ENCODE measurements around the gene ZNF217. TPM values are rescaled to one million over a fixed set of nuclear protein-coding genes. Genes with fewer than 3 reads are reported as not detected.

Gene ZNF217
- total and polyA plus RNA-seq, 10 of the 15 experiments (the other 5 are each of a cell fraction or from before 2014, with no cell fraction given), result 8.5 to 76.6 (median 40.6) TPM

DNA sequence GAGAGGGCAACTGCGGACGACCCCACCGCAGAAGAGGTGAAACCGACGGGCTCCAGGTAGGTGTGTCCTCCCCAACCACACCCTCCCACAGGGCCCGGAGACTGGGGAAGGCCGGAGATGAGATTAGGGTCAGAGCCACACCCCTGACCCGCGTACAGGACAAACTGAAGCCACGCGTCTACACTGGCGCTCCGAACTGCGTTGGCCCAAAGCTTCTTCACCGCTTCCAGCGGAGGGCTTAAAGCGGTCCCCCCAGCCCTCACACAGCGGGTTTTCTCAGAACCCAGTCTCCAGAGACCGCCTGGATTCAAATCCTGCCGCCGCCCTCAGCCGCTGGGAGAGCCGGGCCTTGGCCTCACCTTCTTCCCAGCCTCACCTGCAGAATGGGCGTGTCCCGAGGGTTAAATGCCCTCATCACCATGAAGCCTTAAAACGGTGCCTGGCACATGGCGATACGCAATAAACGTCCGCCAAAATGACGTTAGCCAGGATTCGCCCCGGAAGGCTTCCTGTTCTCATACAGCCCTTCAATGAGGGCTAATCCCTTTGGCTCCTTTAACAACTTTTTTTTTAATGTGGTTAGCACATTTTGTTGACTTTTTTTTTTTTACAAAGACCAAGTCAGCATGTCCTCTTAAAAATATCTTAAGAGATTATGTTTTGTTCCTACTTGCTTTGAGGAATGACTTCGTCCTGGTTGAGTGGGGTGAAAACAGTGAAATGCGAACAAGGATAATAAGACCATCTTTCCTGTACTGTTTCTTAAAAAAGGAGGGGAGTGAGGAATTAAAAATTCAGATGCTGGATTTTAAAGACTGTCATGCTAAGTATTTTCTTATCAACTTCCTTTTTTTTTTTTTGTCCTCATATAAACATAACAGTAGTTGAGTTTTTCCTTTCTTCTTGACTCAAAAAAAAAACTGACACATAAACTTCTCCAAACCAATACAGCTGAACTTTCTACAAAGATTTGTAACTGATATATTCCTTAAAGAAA, 15.1 kb upstream of the ZNF217 start (continued):
- TF ChIP-seq CEBPZ (IDR thresholded peaks at IDR 0.05; ENCODE audit: low read depth, low read length), result no peak
- TF ChIP-seq ZNF24 (IDR thresholded peaks at IDR 0.05), result no peak
- no peak for TF ChIP-seq ZBTB4 (CRISPR knock-in tag; IDR thresholded peaks at IDR 0.05)
- TF ChIP-seq, protein P1, sequence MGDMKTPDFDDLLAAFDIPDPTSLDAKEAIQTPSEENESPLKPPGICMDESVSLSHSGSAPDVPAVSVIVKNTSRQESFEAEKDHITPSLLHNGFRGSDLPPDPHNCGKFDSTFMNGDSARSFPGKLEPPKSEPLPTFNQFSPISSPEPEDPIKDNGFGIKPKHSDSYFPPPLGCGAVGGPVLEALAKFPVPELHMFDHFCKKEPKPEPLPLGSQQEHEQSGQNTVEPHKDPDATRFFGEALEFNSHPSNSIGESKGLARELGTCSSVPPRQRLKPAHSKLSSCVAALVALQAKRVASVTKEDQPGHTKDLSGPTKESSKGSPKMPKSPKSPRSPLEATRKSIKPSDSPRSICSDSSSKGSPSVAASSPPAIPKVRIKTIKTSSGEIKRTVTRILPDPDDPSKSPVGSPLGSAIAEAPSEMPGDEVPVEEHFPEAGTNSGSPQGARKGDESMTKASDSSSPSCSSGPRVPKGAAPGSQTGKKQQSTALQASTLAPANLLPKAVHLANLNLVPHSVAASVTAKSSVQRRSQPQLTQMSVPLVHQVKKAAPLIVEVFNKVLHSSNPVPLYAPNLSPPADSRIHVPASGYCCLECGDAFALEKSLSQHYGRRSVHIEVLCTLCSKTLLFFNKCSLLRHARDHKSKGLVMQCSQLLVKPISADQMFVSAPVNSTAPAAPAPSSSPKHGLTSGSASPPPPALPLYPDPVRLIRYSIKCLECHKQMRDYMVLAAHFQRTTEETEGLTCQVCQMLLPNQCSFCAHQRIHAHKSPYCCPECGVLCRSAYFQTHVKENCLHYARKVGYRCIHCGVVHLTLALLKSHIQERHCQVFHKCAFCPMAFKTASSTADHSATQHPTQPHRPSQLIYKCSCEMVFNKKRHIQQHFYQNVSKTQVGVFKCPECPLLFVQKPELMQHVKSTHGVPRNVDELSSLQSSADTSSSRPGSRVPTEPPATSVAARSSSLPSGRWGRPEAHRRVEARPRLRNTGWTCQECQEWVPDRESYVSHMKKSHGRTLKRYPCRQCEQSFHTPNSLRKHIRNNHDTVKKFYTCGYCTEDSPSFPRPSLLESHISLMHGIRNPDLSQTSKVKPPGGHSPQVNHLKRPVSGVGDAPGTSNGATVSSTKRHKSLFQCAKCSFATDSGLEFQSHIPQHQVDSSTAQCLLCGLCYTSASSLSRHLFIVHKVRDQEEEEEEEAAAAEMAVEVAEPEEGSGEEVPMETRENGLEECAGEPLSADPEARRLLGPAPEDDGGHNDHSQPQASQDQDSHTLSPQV (IDR thresholded peaks at IDR 0.05), result no peak
- no peak for TF ChIP-seq HDAC6 (IDR thresholded peaks at IDR 0.05; ENCODE audit: unreplicated experiment)
- no peak for TF ChIP-seq FOXM1 (IDR thresholded peaks at IDR 0.05; ENCODE audit: low read depth, low read length)
- no peak for TF ChIP-seq JUND (IDR thresholded peaks at IDR 0.05; ENCODE audit: low read depth, low read length)
- TF ChIP-seq, protein P2, sequence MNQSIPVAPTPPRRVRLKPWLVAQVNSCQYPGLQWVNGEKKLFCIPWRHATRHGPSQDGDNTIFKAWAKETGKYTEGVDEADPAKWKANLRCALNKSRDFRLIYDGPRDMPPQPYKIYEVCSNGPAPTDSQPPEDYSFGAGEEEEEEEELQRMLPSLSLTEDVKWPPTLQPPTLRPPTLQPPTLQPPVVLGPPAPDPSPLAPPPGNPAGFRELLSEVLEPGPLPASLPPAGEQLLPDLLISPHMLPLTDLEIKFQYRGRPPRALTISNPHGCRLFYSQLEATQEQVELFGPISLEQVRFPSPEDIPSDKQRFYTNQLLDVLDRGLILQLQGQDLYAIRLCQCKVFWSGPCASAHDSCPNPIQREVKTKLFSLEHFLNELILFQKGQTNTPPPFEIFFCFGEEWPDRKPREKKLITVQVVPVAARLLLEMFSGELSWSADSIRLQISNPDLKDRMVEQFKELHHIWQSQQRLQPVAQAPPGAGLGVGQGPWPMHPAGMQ (IDR thresholded peaks at IDR 0.05; ENCODE audit: borderline replicate concordance), result no peak
- no peak for TF ChIP-seq MAX (IDR thresholded peaks at IDR 0.05; ENCODE audit: low read depth, low read length)
- no peak for TF ChIP-seq PML (IDR thresholded peaks at IDR 0.05; ENCODE audit: low read length)
- TF ChIP-seq ZSCAN29 (IDR thresholded peaks at IDR 0.05), result no peak
- TF ChIP-seq NFYB (IDR thresholded peaks at IDR 0.05; ENCODE audit: insufficient read depth, low read depth, low read length), result no peak
- peak; percentile 77 for TF ChIP-seq CREB1 (IDR thresholded peaks at IDR 0.05; ENCODE audit: low read depth)
- no peak for TF ChIP-seq SPI1 (IDR thresholded peaks at IDR 0.05; ENCODE audit: borderline replicate concordance, insufficient read depth, low read depth, low read length)
- TF ChIP-seq POLR2A (IDR thresholded peaks at IDR 0.05; ENCODE audit: low read depth, low read length), result peak; percentile 10; the same call in 1 of the 2 replicates

Data from GM12878 (cell line).